NCI-H2196 treated with DMSO at 0.1 percent for 48 hours (cell line): ENCODE measurements around the gene CFAP299.

Experiments
- DNase-seq: peaks from one replicate; lab custom pipeline; 2025; ENCODE audit not compliant: unreplicated experiment; lab: John Stamatoyannopoulos, UW

Gene CFAP299

GRCh38 chr4:80909938-80910337 is 574.4 kb downstream of the CFAP299 start:
- no peak for DNase-seq

GRCh38 chr4:80911458-80911857 is 575.9 kb downstream of the CFAP299 start:
- DNase-seq = no peak

- DNase-seq = no peak
Measured at GRCh38 chr4:80912350-80912749, 576.8 kb downstream of the CFAP299 start.

- no peak for DNase-seq
Measured at GRCh38 chr4:80913381-80913780, 577.9 kb downstream of the CFAP299 start.

GRCh38 chr4:80916770-80917169 is 581.2 kb downstream of the CFAP299 start:
- DNase-seq = no peak

GRCh38 chr4:80918004-80918403 is 582.5 kb downstream of the CFAP299 start:
- no peak for DNase-seq

GRCh38 chr4:80921441-80921840 is 585.9 kb downstream of the CFAP299 start:
- no peak for DNase-seq

- DNase-seq = no peak
Measured at GRCh38 chr4:80922941-80923340, 587.4 kb downstream of the CFAP299 start.

GRCh38 chr4:80925293-80925692 is 589.8 kb downstream of the CFAP299 start:
- no peak for DNase-seq

GRCh38 chr4:80926446-80926845 is 590.9 kb downstream of the CFAP299 start:
- no peak for DNase-seq

- DNase-seq = no peak
Measured at GRCh38 chr4:80926891-80927290, 591.4 kb downstream of the CFAP299 start.

GRCh38 chr4:80927420-80927819 is 591.9 kb downstream of the CFAP299 start:
- no peak for DNase-seq

GRCh38 chr4:80931631-80932081 is 596.1 kb downstream of the CFAP299 start:
- DNase-seq = no peak

GRCh38 chr4:80948141-80948540 is 612.6 kb downstream of the CFAP299 start:
- DNase-seq = no peak

- DNase-seq = no peak
Measured at GRCh38 chr4:80948995-80949394, 613.5 kb downstream of the CFAP299 start.

- no peak for DNase-seq
Measured at GRCh38 chr4:80956421-80956820, 620.9 kb downstream of the CFAP299 start.

GRCh38 chr4:80963051-80963450 is 627.5 kb downstream of the CFAP299 start:
- DNase-seq = no peak

- DNase-seq = no peak
Measured at GRCh38 chr4:80967346-80967745, 631.8 kb downstream of the CFAP299 start.

GRCh38 chr4:80980239-80980638 is 644.7 kb downstream of the CFAP299 start:
- DNase-seq = no peak

GRCh38 chr4:80986011-80986410 is 650.5 kb downstream of the CFAP299 start:
- DNase-seq = no peak

- no peak for DNase-seq
Measured at GRCh38 chr4:80989921-80990544, 654.5 kb downstream of the CFAP299 start.

- DNase-seq = no peak
Measured at GRCh38 chr4:80990851-80991250, 655.3 kb downstream of the CFAP299 start.

- no peak for DNase-seq
Measured at GRCh38 chr4:80999943-81000342, 664.4 kb downstream of the CFAP299 start.
